ENCODE data around the gene PRSS2.

PRSS2 gene

DNA sequence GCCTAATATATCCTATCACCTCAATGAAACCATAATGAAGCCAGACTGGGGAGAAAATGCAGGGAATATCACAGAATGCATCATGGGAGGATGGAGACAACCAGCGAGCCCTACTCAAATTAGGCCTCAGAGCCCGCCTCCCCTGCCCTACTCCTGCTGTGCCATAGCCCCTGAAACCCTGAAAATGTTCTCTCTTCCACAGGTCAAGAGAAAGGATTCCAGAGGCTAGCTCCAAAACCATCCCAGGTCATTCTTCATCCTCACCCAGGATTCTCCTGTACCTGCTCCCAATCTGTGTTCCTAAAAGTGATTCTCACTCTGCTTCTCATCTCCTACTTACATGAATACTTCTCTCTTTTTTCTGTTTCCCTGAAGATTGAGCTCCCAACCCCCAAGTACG, 31.5 kb downstream of the PRSS2 start:
- DNase-seq: no peak

DNA sequence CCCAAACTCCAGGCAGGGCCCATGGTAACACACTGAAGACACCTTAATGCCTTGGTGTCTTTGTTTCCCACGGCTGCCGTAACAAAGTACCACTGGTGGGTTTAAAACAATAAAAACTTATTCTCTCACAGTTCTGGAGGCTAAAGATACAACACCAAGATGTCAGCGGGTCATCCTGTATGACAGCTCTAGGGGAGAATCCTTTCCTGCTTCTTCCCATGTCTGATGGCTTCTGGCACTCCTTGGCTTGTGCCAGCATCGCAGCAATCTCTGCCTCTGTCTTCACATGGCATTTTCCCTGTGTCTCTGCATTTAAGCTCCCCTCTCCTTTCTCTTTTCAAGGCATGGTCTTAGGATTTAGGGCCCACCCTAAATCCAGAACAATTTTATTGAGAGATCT, 33.1 kb downstream of the PRSS2 start:
- no peak for DNase-seq

DNA sequence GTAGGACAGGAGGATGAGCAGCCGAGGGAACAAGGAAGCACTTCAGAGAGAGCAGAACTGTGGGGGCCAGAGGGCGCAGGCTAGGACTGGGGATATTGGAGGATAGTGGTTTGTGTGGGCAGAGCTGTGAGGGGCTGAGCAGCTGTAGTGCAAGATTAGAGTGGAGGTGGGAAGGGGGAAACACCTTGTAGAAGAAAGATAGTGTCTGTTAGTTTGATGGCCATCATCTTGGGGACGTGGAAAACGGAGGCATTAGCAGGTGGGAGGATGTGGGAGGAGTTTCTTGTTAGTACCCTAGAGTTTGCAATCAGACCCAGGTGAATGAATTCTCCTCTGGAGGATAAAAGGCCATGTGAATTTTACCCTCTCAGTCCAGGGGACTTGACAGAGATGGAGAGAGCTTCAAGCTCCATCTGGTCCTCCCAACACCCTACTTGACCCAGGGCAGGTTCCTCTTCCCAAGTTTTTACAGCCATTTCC, 34.0 kb downstream of the PRSS2 start:
- DNase-seq: no peak

DNA sequence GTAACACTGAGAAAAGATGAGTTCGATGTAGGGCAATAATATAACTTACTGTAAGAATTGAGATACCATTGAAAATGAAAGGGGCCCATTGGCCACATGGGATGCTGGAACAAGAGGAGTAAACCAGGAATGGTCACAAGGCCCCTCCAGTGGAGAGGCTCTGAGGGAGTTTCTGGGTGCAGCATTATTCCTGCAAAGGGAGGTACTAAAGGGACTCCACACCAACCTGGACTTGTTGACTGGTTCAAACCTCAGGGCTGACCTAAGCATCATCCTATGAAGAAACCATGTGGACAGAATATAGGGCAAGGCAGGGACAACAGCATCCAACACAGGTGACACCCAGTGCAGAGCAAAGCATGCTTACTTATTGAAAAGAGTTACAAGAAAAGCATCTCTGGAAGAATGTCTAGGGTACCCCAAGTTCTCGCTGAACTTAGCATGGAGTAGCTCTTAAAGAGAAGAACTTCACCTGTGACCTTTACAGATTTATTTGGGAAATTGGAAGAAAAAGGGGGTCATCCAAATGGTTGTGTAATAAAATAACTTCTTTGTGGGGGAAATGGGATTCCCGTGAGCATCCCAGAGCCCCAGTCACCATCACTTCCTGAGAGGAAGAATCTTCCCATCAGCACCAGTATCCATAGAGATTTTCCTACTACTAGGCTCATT, 34.7 kb downstream of the PRSS2 start:
- DNase-seq: no peak

DNA sequence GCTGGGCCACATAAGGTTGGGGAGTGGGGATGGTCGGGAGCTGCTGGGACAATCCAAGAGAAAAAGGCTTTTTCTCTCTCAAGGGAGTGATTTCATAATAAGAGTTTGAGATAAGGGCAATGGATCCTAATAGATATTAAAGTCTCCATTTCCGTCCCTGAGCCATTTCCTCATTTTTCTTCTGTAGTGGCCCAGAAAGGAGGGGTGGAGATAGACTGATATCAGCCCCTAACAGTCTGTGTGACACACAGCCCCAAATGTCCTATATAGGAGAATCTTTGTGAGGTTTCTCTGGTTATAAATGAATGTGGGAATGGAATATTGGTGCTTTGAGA, 35.2 kb downstream of the PRSS2 start:
- DNase-seq: no peak

DNA sequence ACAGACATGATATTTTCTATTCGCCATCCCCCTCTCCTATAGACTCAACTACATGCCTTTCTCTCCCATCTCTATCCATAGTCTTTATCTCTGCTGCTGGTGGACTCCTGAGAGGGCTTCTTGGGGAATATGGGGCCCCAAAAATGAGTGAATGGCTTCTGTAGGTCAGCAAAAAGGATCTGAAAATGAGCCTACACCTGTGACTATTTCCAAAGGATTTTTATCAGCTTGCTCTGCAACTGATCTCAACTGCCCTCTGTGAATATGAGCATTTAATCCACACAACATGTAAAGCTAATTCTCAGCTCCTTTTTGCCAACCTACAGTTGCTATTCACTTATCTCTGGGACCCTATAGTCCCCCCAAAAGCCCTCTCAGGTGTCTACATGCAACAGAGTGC, 36.2 kb downstream of the PRSS2 start:
- no peak for DNase-seq

DNA sequence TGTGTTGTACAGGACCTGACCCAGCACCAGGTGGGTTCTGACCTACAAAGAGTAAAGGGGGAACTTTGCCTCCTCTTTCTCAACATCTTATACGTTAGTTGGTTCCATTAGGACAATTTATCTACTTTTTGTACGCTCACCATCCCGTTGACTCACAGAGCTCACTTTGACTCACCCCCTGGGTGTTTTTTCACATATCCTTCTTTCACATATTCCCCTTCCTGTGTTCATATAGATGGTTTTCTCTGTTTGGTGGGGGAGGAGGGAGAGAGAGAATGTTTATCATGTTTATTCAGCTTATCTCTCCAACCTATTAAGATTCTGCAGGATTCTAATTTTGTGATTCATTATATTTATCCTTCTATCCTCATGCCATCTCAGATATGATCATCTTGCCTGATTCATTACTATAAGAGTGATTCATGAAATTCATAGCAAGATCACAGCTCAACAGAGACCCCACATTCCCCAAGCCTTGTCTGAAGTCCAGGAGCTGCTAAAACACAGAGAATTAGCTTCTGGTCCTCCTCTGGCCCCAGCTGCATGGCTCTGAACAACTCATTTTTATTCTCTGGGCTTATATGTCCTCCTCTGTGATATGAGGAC, 37.2 kb downstream of the PRSS2 start:
- DNase-seq: peak; percentile 87

DNA sequence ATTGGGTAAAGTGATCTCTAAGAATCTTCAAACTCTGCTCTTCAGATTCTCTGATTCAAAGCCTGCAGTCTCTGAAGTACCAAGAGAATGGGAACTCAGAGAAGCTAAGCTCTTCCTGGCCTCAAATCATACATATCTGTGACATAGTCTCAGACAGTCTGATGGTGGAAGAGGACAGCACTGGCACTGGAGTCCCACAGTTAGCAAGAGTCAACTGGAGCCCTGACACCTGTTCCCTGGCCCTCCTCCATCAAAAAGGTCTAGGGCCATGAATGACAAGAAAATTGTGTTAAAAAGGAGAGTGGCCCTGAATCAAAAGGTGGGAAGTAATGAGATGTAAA, 37.7 kb downstream of the PRSS2 start:
- no peak for DNase-seq

DNA sequence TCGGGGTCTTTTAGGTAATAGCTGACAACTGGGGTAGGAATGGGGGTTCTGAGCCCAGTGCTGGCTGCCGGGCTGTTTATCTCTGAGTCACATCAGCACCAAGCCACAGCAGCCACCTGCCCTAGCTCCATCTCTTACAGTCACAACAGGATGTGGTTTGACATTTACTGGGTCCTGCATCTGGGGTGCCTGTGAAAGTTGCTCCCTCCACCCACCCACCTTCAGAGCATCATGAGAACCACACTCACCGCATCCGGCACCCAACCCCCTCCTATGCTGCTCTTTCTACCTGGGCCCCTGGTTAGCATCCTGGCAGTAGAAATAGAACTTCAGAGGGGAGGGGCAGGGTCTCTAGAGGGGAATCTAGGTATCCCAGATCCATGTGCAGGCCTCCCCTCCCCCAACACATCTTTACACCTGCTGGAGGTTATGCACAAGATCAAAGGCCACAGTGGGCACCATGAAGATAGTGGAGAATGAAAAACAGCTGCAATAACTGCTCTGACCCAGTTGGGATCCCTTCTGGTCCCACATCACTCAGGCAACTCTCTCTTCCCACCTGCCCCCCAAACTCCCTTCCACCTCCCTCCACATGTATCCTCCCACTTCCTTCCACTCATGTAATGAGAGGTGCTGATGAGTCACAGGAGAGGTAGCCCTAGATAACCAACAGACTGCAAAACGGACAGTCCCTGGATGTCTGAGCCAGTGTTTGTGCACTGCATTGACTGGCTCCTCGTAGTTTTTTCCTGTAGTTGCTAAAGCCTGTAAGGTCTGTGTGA, 38.2 kb downstream of the PRSS2 start:
- DNase-seq: peak; percentile 42

DNA sequence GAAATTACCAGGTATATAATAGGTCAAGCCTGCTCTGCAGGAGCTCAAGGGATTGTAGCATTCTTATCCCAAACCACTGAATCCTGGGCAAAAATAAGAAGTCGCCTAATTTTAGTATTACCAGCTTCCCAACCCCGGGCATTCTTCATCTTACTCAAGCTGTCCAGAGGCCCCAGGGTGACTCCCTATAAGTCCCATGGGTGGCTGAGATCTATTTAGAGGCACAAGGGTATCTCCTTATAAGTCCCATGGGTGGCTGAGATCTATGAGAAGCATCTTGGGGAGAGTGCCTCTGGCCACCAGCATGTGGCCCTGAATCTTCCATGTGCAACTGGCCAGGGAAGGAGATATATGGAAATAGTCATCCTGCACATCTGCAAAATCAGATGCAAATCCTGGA, 38.9 kb downstream of the PRSS2 start:
- DNase-seq: no peak

DNA sequence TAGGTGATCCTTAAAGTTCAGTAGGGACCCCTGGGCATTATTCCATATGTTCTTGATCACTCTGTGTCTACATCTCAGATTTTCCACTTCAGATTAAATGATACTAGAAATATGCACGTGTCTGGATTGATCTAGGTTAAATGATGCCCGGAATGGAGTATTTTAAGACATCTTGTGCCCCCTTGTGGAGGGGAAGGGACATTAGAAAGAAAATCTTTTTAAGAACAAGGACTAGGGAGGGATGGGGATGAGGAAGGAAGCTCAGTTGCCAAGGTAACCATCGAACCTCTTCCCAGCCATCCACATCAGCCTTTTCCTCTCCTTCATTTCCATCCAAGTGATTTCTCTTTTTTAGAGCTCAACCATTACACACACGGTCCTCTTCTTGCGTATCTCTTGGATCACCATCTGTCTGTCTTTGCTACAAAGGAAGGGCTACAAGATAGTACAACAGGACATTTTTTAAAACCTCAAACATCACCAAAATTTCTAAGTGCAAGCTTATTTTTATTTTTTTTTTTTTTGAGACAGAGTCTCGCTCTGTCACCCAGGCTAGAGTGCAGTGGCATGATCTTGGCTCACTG, 40.5 kb downstream of the PRSS2 start:
- peak; percentile 66 for DNase-seq

DNA sequence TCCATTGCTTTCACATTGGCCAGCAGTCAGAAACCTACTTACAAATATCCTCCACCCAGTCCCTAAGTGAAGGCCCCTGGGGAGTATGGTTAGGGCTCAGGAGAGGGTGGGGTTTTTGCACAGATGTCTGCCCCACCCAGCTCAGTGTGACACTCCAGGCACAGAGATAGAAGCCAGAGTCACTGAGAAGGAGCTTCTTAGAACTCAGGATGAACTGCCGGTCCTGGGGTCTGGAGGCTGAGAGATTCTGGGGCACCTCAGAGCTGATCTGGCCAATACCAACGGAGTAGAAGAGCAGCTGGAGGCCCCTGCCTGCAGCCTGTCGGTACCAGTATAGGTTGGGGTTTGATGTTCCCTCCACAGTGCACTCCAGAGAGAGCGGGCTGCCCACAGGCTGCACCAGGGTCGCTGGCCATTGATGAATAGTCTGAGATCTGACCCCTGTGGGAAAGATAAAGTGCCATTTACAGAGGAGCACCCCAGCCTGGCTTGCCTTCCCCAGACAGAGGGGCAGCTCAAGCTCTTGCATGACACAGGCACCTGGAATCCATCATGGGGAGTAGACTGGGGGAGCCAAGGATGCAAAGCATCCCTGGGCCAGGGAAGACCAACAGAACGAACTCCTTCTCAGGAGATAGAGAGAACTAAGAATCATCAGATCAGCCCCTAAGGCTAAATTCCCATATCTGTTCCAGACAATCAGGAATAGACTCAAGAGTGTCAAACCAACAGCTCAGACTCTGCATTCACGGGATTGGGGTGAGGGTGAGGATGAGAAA, 41.9 kb downstream of the PRSS2 start:
- DNase-seq: peak; percentile 69

DNA sequence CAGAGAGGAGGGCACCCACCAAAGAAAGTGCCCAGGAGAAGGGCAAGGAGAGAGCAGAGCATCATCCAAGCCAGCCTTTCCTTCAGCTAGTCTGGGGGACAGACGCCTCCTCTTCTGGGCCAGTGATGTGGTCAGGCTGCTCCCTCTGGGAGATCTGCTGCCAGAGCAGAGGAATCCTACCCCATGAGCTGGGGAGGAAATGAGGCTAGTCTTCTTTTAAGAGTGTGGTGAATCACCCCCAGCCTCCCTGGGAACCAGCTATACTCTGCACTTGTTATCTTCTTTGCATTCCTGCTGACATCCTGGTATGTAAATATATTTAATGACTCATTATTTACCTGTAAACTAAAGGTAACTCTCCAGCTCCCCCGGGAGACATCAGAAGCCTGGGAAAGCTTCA, 42.5 kb downstream of the PRSS2 start:
- DNase-seq: peak; percentile 92

DNA sequence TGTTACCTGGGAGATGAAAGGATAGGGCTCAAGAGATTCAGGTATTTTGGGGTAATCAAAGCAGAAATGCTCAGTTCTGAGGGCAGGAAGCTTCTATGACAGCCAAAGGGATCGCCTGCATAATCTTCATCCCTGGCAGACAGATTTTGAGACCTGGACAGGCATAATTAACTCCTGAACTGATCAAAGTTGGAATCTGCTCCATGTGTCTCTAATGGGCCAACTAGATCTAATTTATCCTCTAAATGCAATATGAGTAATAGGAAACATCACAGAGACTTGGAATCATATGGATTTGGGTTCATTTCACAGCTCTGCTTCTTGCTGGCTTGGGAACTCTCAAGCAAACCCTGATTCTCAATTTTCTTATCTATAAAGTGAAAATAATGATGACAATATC, 42.9 kb downstream of the PRSS2 start:
- DNase-seq: no peak

DNA sequence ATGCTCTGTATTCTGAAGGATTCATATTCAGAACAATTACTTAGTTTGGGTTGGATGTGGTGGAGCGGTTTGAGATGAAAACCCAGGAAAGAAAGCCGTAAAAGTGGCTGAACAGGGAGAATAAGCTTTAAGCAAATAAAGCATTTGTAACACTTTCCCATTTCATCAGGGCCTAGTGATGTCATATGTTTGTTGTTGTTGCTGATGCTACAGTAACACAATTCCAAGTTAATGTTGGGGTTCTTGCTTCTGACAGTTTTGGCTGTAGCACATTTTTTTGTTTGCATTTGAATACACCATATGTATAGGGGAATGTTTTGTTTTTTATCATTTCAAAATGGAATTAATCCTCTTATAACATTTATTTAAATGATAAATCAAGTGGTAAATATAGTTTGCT, 43.7 kb downstream of the PRSS2 start:
- no peak for DNase-seq

DNA sequence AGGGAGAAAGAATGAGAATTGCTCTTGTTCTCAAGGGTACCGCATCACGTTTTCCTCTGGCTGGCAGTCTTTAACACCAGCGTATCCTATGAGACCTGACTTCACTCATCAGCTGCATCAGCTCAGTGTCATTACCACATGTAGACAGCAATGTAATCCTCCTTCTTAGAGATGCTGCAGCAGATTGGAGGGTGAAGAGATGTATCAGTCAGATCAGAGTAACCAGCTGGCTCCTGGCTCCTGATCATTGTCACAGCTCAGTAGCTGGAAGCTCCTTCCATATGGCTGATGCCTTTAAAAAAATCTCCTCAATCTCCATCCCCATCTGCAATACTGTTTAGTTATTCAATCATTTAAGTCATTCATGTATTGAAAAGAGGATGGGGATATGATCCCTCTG, 44.4 kb downstream of the PRSS2 start:
- DNase-seq: no peak

DNA sequence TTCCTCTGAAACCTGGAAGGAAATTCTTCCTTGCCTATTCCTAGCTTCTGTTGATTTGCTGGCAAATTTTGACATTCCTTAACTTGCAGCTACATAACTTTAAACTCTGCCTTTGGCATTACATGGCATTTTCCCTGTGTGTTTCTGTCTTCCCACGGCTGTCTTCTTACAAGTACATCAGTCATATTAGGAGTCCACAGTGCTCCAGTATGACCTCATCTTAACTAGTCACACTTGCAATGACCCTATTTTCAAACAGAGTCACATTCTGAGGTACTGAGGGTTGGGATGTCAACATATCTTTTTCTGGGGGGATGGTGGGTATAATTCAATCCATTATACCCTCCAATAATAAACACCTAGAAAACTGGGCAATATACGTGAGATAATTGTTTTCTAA, 46.7 kb downstream of the PRSS2 start:
- peak; percentile 30 for DNase-seq

DNA sequence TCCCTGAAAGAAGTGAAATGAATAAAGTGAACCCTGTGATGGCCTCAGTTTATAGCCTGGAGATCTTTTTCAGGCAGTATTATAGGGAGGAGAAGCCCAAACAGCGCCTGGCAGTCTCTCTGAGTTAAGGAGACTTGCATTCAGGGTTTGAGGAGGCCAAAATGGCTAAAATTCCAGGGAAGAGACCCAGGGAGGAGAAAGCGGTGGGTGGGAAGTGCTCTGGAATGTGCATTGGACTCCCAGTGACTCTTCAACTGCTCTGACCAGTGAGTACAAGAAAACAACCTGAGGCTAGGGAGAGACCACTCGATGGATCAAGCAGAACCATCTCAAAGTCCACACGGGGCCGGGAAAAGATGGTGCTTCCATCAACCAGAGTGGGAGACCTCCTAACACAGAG, 48.8 kb downstream of the PRSS2 start:
- DNase-seq: no peak

DNA sequence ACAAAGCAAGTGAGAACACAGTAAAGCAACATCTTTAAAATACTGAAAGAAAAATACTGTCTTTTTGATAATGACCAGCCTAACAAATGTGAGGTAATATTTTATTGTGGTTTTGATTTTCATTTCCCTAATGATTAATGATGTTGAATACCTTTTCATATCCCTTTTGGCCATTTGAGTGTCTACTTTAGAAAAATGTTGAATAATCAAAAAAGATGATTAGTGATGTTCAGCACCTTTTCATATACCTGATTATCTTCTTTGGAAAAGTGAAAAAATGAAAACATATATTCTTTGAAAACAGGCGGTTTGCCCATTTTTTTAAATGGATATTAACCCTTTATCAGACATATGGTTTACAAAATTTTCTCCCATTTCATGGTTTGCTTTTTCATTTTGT, 51.9 kb downstream of the PRSS2 start:
- DNase-seq: no peak
